IMR-90 (cell line): ENCODE data around the gene AP2B1. TPM values are rescaled to one million over a fixed set of nuclear protein-coding genes. Genes with fewer than 3 reads are reported as not detected.

ENCODE experiments used
- ATAC-seq: fragments of 200-7000 bp; cut with Tn5 transposase; 2 replicates; pipeline ENCODE4 v1.9.1; 2020; ENCODE audit warnings: low read depth, mild to moderate bottlenecking, moderate library complexity
- BruUV-seq: library from RNA; stranded (reverse); fragments of 400-500 nt; replicated peaks from 2 replicates; lab custom pipeline; 2021; lab: Mats Ljungman, UMichigan
- CTCF ChIA-PET: fragments of 300-600 bp; formaldehyde crosslinking; extraction: SDS; loops from one replicate; lab custom pipeline; 2021; ENCODE audit warnings: antibody characterized with exemption; lab: Yijun Ruan, JAX
- POLR2A ChIA-PET: fragments of 300-600 bp; sonication (Branson Sonifier 250); formaldehyde crosslinking; loops from one replicate; lab custom pipeline; 2022; ENCODE audit warnings: antibody characterized with exemption; ENCODE audit not compliant: unreplicated experiment; lab: Charles Lee
- DNase-seq: peaks from one replicate; pipeline ENCODE4 v3.0.0; 2013
- H2AFZ ChIP-seq: replicated peaks from 2 replicates; pipeline ENCODE3; 2013; ENCODE audit warnings: low read length, mild to moderate bottlenecking; ENCODE audit not compliant: poor library complexity
- H2AK5ac ChIP-seq: 2 replicates; pipeline ENCODE4 v1.6.1; 2013; ENCODE audit warnings: low read depth, low read length, inconsistent platforms
- H2AK9ac ChIP-seq: replicated peaks from 2 replicates; pipeline ENCODE3; 2013; ENCODE audit warnings: mild to moderate bottlenecking, low read depth, low read length, moderate library complexity; ENCODE audit not compliant: poor library complexity
- H2BK120ac ChIP-seq: 2 replicates; pipeline ENCODE4 v1.6.1; 2013; ENCODE audit warnings: low read depth, low read length, inconsistent platforms
- H2BK15ac ChIP-seq: 3 replicates; pipeline ENCODE4 v1.6.1; 2013; ENCODE audit warnings: low read depth, low read length, inconsistent platforms
- H2BK20ac ChIP-seq: 2 replicates; pipeline ENCODE4 v1.6.1; 2013; ENCODE audit warnings: low read depth, mild to moderate bottlenecking, inconsistent platforms, low read length, moderate library complexity
- H2BK5ac ChIP-seq: 2 replicates; pipeline ENCODE4 v1.6.1; 2013; ENCODE audit warnings: mild to moderate bottlenecking, low read depth, low read length, inconsistent platforms; ENCODE audit not compliant: poor library complexity, severe bottlenecking
- H3K14ac ChIP-seq: replicated peaks from 2 replicates; pipeline ENCODE4 v1.6.1; 2013; ENCODE audit warnings: low read depth, low read length, inconsistent platforms
- H3K18ac ChIP-seq: 2 replicates; pipeline ENCODE4 v1.6.1; 2013; ENCODE audit warnings: low read depth, low read length, control low read depth
- H3K23ac ChIP-seq: 2 replicates; pipeline ENCODE4 v1.6.1; 2013; ENCODE audit warnings: low read depth, low read length, inconsistent platforms
- H3K27ac ChIP-seq: 2 replicates; pipeline ENCODE4 v1.5.1; 2013; ENCODE audit warnings: mild to moderate bottlenecking, control low read depth, low read length; ENCODE audit not compliant: insufficient read depth
- H3K27me3 ChIP-seq: 2 replicates; pipeline ENCODE4 v1.6.1; 2013; ENCODE audit warnings: low read length; ENCODE audit not compliant: control insufficient read depth, insufficient read depth
- H3K36me3 ChIP-seq: 2 replicates; pipeline ENCODE4 v1.6.1; 2013; ENCODE audit warnings: low read length, mixed read lengths; ENCODE audit not compliant: control insufficient read depth, insufficient read depth
- H3K4ac ChIP-seq: 2 replicates; pipeline ENCODE4 v1.6.1; 2013; ENCODE audit warnings: low read depth, low read length, inconsistent platforms
- H3K4me1 ChIP-seq: 2 replicates; pipeline ENCODE4 v1.6.1; 2013; ENCODE audit warnings: low read length, mixed read lengths; ENCODE audit not compliant: control insufficient read depth, insufficient read depth
- H3K4me2 ChIP-seq: 2 replicates; pipeline ENCODE4 v1.6.1; 2013; ENCODE audit warnings: low read depth, mild to moderate bottlenecking, control low read depth, low read length, moderate library complexity
- H3K4me3 ChIP-seq: 2 replicates; pipeline ENCODE4 v1.5.1; 2013; ENCODE audit warnings: low read depth, mild to moderate bottlenecking, control low read depth, low read length, moderate library complexity; ENCODE audit not compliant: insufficient read depth
- H3K56ac ChIP-seq: 2 replicates; pipeline ENCODE4 v1.6.1; 2013; ENCODE audit warnings: low read length, inconsistent platforms; ENCODE audit not compliant: insufficient read depth; ENCODE audit errors: extremely low read depth
- H3K79me1 ChIP-seq, 2 experiments: 2 replicates each; pipeline ENCODE4 v1.6.1; 2013; ENCODE audit warnings: low read length in 2 of 2, inconsistent platforms in 1 of 2, low read depth in 1 of 2
- H3K9ac ChIP-seq: 2 replicates; pipeline ENCODE4 v1.6.1; 2013; ENCODE audit warnings: low read depth, low read length, control low read depth
- H3K9me1 ChIP-seq: 2 replicates; pipeline ENCODE4 v1.6.1; 2013; ENCODE audit warnings: low read length, inconsistent platforms; ENCODE audit not compliant: insufficient read depth
- H3K9me3 ChIP-seq: 2 replicates; pipeline ENCODE4 v1.6.1; 2013; ENCODE audit warnings: low read length; ENCODE audit not compliant: control insufficient read depth, insufficient read depth
- H4K20me1 ChIP-seq: 2 replicates; pipeline ENCODE4 v1.6.1; 2013; ENCODE audit warnings: low read length, inconsistent platforms; ENCODE audit not compliant: insufficient read depth
- H4K5ac ChIP-seq: 2 replicates; pipeline ENCODE4 v1.6.1; 2013; ENCODE audit warnings: mild to moderate bottlenecking, low read depth, low read length, control low read depth
- H4K8ac ChIP-seq, 2 experiments: 2 replicates each; pipeline ENCODE4 v1.6.1; 2013; ENCODE audit warnings: low read depth in 2 of 2, low read length in 2 of 2, control low read depth in 1 of 2, inconsistent platforms in 1 of 2
- H4K91ac ChIP-seq: 2 replicates; pipeline ENCODE4 v1.6.1; 2013; ENCODE audit warnings: low read depth, low read length, inconsistent platforms; ENCODE audit not compliant: insufficient read depth
- CEBPB ChIP-seq: IDR thresholded peaks from 2 replicates; pipeline ENCODE4 v1.6.1; 2012; ENCODE audit warnings: low read depth, low read length, improper control_type of control experiment
- CHD1 ChIP-seq: IDR thresholded peaks from 2 replicates; pipeline ENCODE4 v1.6.1; 2012; ENCODE audit warnings: low read depth, low read length, improper control_type of control experiment
- CTCF ChIP-seq: conservative IDR thresholded peaks from 2 replicates; pipeline ENCODE4 v1.5.1; 2012; ENCODE audit warnings: mild to moderate bottlenecking, low read depth, low read length, improper control_type of control experiment
- ELK1 ChIP-seq: fragments of 150-350 bp; IDR thresholded peaks from 2 replicates; pipeline ENCODE4 v1.6.1; 2016; ENCODE audit warnings: low read depth, mild to moderate bottlenecking, low read length, moderate library complexity, borderline replicate concordance
- FOS ChIP-seq: fragments of 150-350 bp; IDR thresholded peaks from 2 replicates; pipeline ENCODE4 v1.6.1; 2016; ENCODE audit warnings: low read depth, low read length
- MAFK ChIP-seq: IDR thresholded peaks from 2 replicates; pipeline ENCODE4 v1.6.1; 2012; ENCODE audit warnings: low read depth, low read length, improper control_type of control experiment
- MAZ ChIP-seq: IDR thresholded peaks from 2 replicates; pipeline ENCODE4 v1.6.1; 2012; ENCODE audit warnings: low read depth, mild to moderate bottlenecking, low read length, improper control_type of control experiment, moderate library complexity, borderline replicate concordance
- MXI1 ChIP-seq: IDR thresholded peaks from 2 replicates; pipeline ENCODE4 v1.6.1; 2012; ENCODE audit warnings: low read depth, mild to moderate bottlenecking, low read length, moderate library complexity, borderline replicate concordance
- POLR2A ChIP-seq: IDR thresholded peaks from 2 replicates; pipeline ENCODE4 v1.6.1; 2012; ENCODE audit warnings: mild to moderate bottlenecking, low read depth, low read length
- RAD21 ChIP-seq: IDR thresholded peaks from 2 replicates; pipeline ENCODE4 v1.6.1; 2012; ENCODE audit warnings: low read length, improper control_type of control experiment
- RCOR1 ChIP-seq: IDR thresholded peaks from 2 replicates; pipeline ENCODE4 v1.6.1; 2012; ENCODE audit warnings: mild to moderate bottlenecking, low read length, improper control_type of control experiment; ENCODE audit not compliant: insufficient replicate concordance
- SMC3 ChIP-seq: fragments of 150-350 bp; IDR thresholded peaks from 2 replicates; pipeline ENCODE4 v1.6.1; 2016; ENCODE audit warnings: low read depth, mild to moderate bottlenecking, antibody characterized with exemption, low read length, moderate library complexity
- WGBS, 2 experiments: methylation state at CpG; one replicate each; pipeline versions ENCODE4 v1.1.5 to v1.1.7; 2013; ENCODE audit warnings: missing lambda C conversion rate in 2 of 2; ENCODE audit not compliant: insufficient read length in 1 of 2; ENCODE audit errors: extremely low coverage in 2 of 2; 5-methylcytosine and 5-hydroxymethylcytosine counted together
- dilution Hi-C: fragments of 300-500 bp; cut with HindIII; formaldehyde crosslinking; loops from one replicate; pipeline ENCODE4 v1.14.3; 2018; ENCODE audit warnings: low sequenced_read_pairs; ENCODE audit not compliant: unreplicated experiment
- in situ Hi-C: fragments of 300-500 bp; cut with MboI; formaldehyde crosslinking; loops from 3 replicates; pipeline ENCODE4 v1.14.3; 2019; ENCODE audit warnings: low sequenced_read_pairs, inconsistent platforms, mixed read lengths
- intact Hi-C: fragments of 100-400 bp; cut with micrococcal nuclease; formaldehyde crosslinking; loops from 2 replicates; pipeline ENCODE4 v1.10.0; 2022
- polyA plus RNA-seq, 3 experiments: library from polyadenylated mRNA; depleted of rRNA; stranded (reverse); fragments of >200 nt; gene quantifications; 2 replicates each; pipeline ENCODE4 v1.2.3, GENCODE V29; 2012; ENCODE audit warnings: low replicate concordance in 1 of 3
- total RNA-seq: library from RNA; depleted of rRNA; stranded (reverse); fragments of >200 nt; gene quantifications from 2 replicates; pipeline ENCODE4 v1.2.3, GENCODE V29; 2012
- TF ChIP-seq, protein P1 (sequence below): fragments of 150-350 bp; IDR thresholded peaks from 2 replicates; pipeline ENCODE4 v1.6.1; 2017; ENCODE audit warnings: mild to moderate bottlenecking, antibody characterized with exemption, low read length, low read depth

Gene AP2B1
- total and polyA plus RNA-seq, 2 of the 4 experiments (the other 2 are of a cell fraction), result 102 to 125 TPM

DNA sequence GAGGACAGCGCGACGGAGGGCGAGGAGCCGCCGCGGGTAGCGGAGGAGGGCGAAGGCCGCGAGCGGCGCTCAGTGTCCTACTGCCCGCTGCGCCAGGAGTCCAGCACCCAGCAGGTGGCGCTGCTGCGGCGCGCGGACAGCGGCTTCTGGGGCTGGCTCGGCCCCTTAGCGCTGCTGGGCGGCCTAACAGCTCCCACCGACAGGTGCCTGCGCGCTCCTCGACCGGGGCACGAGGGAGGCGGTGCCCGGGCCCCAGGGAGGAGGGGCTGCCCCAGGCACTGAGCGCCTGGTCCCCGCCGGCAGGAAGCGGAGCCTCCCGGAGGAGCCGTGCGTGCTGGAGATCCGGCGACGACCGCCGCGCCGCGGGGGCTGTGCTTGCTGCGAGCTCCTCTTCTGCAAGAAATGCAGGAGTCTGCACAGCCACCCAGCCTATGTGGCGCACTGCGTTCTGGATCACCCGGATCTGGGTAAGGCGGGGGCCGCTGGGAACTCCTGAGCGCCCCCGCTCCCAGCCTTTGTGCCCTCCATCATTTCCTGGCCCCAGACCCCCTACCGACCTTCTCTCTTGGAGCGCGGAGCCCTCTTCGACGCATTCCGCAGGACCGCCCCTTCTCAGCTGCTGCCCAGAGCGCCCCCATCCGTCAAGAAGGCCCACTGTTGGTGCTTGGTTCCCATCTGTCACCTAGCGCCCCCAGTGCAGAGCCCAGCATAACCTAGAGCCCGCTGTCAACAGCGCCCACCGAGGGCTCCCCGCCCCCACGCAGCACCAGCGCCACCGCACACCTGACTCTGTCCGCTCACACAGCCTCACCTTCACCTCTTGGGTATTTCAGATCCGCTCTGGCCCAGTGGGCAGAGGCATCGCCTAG lies 177.2 kb downstream of the AP2B1 start:
- ChIA-PET POLR2A (no interaction called here), CTCF (interaction anchor here (0.5 to 2.6 kb wide), 25 partner anchors 9 to 456 kb away, joined by 3 to 34 read pairs (median 6); partner anchors contain the start of genes MMP28 and TAF15)
- Histone ChIP-seq H3K27ac (no peak overlapping the region; the same call in 1 of the 2 replicates), H2AFZ (peak overlapping the region; percentile 93), H2AK5ac (no peak overlapping the region), H3K79me1 (no peaks in the 10 kb centered on the region), H3K9me1 (no peaks in the 10 kb centered on the region), H3K27me3 (peaks cover 29% of the 10 kb centered on the region), H3K36me3 (no peaks in the 10 kb centered on the region), H2BK120ac (no peak overlapping the region), H4K5ac (no peak overlapping the region), H2AK9ac (peak overlapping the region; percentile 85), H4K20me1 (peaks cover 8% of the 10 kb centered on the region; the same call in 1 of the 2 replicates), H3K4me1 (peaks cover 3% of the 10 kb centered on the region), H2BK5ac (no peak overlapping the region), H2BK20ac (no peak overlapping the region), H4K91ac (no peak overlapping the region), H3K14ac (no peak overlapping the region), H3K56ac (no peak overlapping the region), H3K9me3 (no peaks in the 10 kb centered on the region), H3K4me2 (peak overlapping the region; percentile 95), H3K4me3 (peak overlapping the region; percentile 35), H3K18ac (no peak overlapping the region), H4K8ac (no peak overlapping the region), H2BK15ac (no peak overlapping the region), H3K4ac (no peak overlapping the region), H3K9ac (peak overlapping the region; percentile 71; the same call in 1 of the 2 replicates), H3K23ac (no peak overlapping the region)
- in situ Hi-C loops, result loop anchor here (5.0 kb wide), 1 partner anchor 43 kb away; the partner anchor contains the start of gene TAF15
- dilution Hi-C loops, result no loop called here
- intact Hi-C loops, result loop anchor here (1.0 kb wide), 1 partner anchor 40 kb away; no protein-coding TSS in a partner anchor
- BruUV-seq, result no TSS peak
- ATAC-seq (peak; percentile 98), DNase-seq (peak; percentile 74)
- 5% methylated on average over 56 of the region's 75 CpGs; no CpG with 5 or more reads in 1 of the 2 experiments for whole genome bisulfite sequencing, 2 experiments
- peak; percentile 97 for TF ChIP-seq RCOR1
- peak; percentile 98 for TF ChIP-seq CTCF
- no peak for TF ChIP-seq POLR2A
- peak; percentile 89 for TF ChIP-seq SMC3
- TF ChIP-seq, protein P1, sequence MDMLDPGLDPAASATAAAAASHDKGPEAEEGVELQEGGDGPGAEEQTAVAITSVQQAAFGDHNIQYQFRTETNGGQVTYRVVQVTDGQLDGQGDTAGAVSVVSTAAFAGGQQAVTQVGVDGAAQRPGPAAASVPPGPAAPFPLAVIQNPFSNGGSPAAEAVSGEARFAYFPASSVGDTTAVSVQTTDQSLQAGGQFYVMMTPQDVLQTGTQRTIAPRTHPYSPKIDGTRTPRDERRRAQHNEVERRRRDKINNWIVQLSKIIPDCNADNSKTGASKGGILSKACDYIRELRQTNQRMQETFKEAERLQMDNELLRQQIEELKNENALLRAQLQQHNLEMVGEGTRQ, result no peak
- no peak for TF ChIP-seq MXI1
- TF ChIP-seq MAFK, result no peak
- no peak for TF ChIP-seq FOS
- TF ChIP-seq RAD21, result peak; percentile 92
- no peak for TF ChIP-seq CHD1
- no peak for TF ChIP-seq ELK1
- TF ChIP-seq MAZ, result peak; percentile 69; the same call in 1 of the 2 replicates
- TF ChIP-seq CEBPB, result no peak
